ENCODE results near the gene SPDYE3.
"Not testable (repeated sequence)": the region's sequence is repeated elsewhere in the genome, so short reads cannot be mapped to it uniquely, and the experiment has no call there.

Gene SPDYE3

DNA sequence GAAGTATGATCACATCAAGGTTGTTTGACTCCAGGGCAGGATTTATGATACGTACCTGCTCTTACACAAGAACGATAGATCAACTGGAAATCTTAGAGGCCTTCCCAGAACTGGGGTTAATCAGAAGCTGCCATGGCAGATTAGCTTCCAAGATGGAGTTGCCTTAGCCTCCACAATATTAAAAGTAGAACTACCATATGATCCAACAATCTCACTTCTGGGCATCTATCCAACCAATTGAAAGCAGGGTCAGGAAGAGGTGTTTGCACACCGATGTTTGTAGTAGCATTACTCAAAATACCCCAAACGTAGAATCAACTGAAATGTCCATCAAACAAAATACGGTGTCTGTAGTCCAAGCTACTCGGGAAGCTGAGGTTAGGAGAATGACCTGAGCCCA lies 57.0 kb downstream of the SPDYE3 start:
- FAIRE-seq: no peak
- DNase-seq (ENCODE audit: insufficient read length, low spot score): no peak
- TF ChIP-seq PAX5 (IDR thresholded peaks at IDR 0.05; ENCODE audit: insufficient read depth, low read length, severe bottlenecking) (no peak), TAF1 (IDR thresholded peaks at IDR 0.05; ENCODE audit: low read depth, low read length) (no peak), SPI1 (IDR thresholded peaks at IDR 0.05; ENCODE audit: low read depth, low read length) (no peak), POLR2A (IDR thresholded peaks at IDR 0.05; ENCODE audit: low read depth, low read length) (no peak), POU2F2 (IDR thresholded peaks at IDR 0.05; ENCODE audit: low read depth, low read length) (no peak), POLR2AphosphoS5 (IDR thresholded peaks at IDR 0.05; ENCODE audit: low read depth, low read length) (no peak)

DNA sequence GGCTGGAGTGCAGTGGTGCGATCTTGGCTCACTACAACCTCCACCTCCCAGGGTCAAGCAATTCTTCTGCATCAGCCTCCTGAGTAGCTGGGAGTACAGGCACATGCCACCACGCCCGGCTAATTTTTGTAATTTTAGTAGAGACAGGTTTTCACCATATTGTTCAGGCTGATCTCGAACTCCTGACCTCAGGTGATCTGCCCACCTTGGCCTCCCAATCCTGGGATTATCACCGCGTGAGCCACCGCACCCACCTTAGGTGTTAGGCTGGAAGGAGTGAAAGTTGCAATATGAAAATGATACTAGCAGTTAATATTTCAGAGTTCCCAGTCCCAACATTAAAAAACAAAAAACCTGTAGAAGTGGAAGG lies 58.5 kb downstream of the SPDYE3 start:
- not testable (repeated sequence) for DNase-seq (ENCODE audit: insufficient read length, low spot score); FAIRE-seq

DNA sequence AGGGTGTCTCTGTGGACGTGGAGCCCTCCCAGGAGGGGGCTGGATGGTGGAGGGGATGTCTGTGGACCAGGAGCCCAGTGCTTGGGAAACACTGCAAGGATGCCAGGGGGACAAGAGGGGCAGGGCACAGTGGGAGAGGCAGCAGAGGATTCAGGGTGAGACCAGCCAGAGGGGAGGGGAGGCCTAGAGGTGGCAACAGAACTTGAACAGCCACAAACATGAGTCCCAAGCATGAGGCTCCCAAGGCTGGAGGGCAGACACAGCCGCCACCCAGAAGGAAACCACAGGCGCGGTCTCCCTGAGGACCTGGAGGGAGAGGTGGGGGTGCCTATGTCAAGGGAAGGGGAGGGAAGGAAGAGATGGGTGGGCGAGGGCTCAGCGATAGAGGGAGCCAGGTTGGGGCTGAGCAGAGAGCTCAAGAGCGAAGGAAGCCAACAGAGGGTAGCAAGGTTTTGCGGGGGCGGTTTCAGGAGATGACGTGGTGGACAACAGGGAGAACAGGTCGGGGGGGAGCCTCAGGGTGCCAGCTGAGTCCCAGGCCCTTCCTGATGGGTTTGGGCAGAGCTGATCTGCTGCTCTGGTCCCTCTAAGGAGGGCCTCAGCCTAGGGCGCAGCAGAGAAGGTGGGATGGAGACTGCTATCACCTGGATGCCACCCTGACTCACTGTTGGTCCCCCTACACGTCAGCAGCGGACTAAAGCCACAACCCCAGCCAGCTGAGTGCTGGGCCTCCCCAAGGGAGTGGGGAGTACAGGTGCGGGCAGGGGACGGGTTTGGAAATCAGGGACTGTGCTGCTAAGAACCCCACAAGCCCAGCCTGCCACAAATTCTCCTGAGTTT lies 59.1 kb downstream of the SPDYE3 start:
- FAIRE-seq (peak; percentile 74), DNase-seq (ENCODE audit: insufficient read length, low spot score) (no peak)
- TF ChIP-seq POLR2A (IDR thresholded peaks at IDR 0.05; ENCODE audit: low read depth, low read length) (peak; percentile 52), PAX5 (IDR thresholded peaks at IDR 0.05; ENCODE audit: insufficient read depth, low read length, severe bottlenecking) (no peak), TAF1 (IDR thresholded peaks at IDR 0.05; ENCODE audit: low read depth, low read length) (no peak), POLR2AphosphoS5 (IDR thresholded peaks at IDR 0.05; ENCODE audit: low read depth, low read length) (peak; percentile 76), SPI1 (IDR thresholded peaks at IDR 0.05; ENCODE audit: low read depth, low read length) (no peak), POU2F2 (IDR thresholded peaks at IDR 0.05; ENCODE audit: low read depth, low read length) (peak; percentile 61; the same call in 1 of the 2 replicates)

DNA sequence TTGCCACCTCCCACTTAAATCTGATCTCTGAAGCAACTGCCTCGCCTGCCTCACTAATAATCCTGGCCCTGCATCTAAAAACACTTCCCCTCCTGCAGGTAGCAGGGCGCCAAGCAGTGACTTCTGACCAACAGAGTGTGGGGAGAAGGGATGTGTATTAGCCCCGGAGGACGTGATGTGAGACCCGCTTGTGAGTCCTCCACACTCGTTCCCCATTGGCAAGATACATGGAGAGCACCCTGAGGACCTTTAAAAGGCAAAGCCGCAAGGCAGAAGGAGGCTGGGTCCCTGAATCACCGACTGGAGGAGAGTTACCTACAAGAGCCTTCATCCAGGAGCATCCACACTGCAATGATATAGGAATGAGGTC lies 59.7 kb downstream of the SPDYE3 start:
- DNase-seq (ENCODE audit: insufficient read length, low spot score): no peak
- no peak for FAIRE-seq
- TF ChIP-seq PAX5 (IDR thresholded peaks at IDR 0.05; ENCODE audit: insufficient read depth, low read length, severe bottlenecking) (no peak), SPI1 (IDR thresholded peaks at IDR 0.05; ENCODE audit: low read depth, low read length) (0 out of 2 replicates have a peak, but pooled peaks have one; percentile 18), POLR2AphosphoS5 (IDR thresholded peaks at IDR 0.05; ENCODE audit: low read depth, low read length) (no peak), POU2F2 (IDR thresholded peaks at IDR 0.05; ENCODE audit: low read depth, low read length) (no peak)

DNA sequence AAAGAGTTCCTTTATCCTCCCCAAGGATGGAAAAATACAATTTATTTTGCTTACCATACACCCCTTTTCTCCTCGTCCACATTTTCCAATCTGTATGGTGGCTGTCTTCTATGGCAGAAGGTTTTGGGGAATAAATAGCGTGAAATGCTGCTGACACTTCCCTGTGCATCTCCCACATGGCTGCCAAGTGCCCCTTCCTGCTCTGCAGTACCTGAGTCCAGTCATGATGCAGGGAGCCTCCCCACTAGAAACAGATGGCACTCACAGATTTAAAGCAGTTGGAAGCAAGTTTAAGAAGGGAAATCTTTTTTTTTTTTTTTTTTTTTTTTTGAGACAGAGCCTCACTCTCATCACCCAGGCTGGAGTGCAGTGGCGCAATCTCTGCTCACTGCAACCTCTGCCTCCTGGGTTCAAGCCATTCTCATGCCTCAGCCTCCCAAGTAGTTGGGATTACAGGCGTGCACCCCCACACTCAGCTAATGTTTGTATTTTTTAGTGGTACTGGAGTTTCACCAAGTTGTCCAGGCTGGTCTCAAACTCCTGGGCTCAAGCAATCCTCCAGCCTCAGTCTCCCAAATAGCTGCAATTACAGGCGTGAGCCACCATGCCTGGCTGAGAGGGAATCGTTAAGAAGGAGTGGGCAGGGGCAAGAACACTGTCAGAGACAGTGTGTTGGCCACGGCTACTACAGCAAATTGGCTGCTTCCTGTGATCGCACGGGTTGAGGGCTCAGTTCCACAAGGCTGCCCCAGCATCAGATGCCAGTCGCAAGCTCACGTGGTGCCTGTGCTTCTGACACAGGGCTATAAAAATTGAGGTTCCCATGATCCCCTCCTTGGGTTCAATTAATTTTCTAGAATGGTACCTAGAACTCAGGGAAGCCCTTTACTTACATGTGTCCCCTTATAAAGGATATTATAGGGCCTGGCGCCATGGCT lies 60.4 kb downstream of the SPDYE3 start:
- FAIRE-seq (peak; percentile 20), DNase-seq (ENCODE audit: insufficient read length, low spot score) (no peak)
- TF ChIP-seq POU2F2 (IDR thresholded peaks at IDR 0.05; ENCODE audit: low read depth, low read length) (no peak), POLR2A (IDR thresholded peaks at IDR 0.05; ENCODE audit: low read depth, low read length) (no peak), SPI1 (IDR thresholded peaks at IDR 0.05; ENCODE audit: low read depth, low read length) (no peak), PAX5 (IDR thresholded peaks at IDR 0.05; ENCODE audit: insufficient read depth, low read length, severe bottlenecking) (no peak), TAF1 (IDR thresholded peaks at IDR 0.05; ENCODE audit: low read depth, low read length) (no peak), POLR2AphosphoS5 (IDR thresholded peaks at IDR 0.05; ENCODE audit: low read depth, low read length) (no peak)

DNA sequence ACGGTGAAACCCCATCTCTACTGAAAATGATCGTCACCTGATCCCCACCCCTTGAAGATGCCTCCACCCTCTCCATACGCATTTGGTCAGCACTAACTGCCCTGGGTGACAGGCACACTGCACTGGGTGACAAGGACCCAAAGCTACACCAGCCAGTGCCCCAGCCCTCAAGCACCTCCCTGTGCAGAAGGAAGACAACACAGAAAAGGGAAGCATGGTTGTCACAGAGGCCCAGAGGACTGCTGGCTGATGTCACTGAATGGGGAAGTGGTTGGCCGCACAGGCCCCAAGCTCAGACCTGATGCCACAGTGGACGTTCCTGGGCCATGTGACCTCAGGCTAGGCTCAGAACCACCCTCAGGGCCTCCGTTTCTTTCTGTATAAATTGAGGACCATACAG lies 61.6 kb downstream of the SPDYE3 start:
- peak; percentile 83 for FAIRE-seq

DNA sequence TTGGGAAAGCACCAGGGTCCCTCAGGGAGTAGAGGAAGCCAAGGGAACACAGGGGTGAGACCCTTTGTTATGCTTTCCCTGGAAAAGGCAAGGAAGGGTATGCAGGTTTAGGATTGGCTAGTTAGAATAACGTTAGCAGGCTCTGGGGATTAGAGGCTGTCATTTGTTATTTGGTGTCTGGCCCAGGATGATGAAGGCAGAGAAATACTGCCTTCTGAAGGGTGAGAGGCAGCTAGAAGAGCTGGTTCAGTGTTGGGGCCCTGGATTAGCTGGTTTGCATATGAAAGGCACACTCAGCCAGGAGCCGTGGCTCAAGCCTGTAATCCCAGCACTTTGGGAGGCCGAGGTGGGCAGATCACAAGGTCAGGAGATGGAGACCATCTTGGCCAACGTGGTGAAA lies 62.8 kb downstream of the SPDYE3 start:
- FAIRE-seq (no peak), DNase-seq (ENCODE audit: insufficient read length, low spot score) (no peak)
- TF ChIP-seq SPI1 (IDR thresholded peaks at IDR 0.05; ENCODE audit: low read depth, low read length): no peak
- TF ChIP-seq PAX5 (IDR thresholded peaks at IDR 0.05; ENCODE audit: insufficient read depth, low read length, severe bottlenecking): no peak
- no peak for TF ChIP-seq TAF1 (IDR thresholded peaks at IDR 0.05; ENCODE audit: low read depth, low read length)
- no peak for TF ChIP-seq POLR2AphosphoS5 (IDR thresholded peaks at IDR 0.05; ENCODE audit: low read depth, low read length)

More for the DNA sequence above, 61.6 kb downstream of the SPDYE3 start:
- TF ChIP-seq TAF1 (IDR thresholded peaks at IDR 0.05; ENCODE audit: low read depth, low read length): no peak
- TF ChIP-seq PAX5 (IDR thresholded peaks at IDR 0.05; ENCODE audit: insufficient read depth, low read length, severe bottlenecking): no peak
- TF ChIP-seq SPI1 (IDR thresholded peaks at IDR 0.05; ENCODE audit: low read depth, low read length): peak; percentile 97
- peak; percentile 71 for TF ChIP-seq POLR2AphosphoS5 (IDR thresholded peaks at IDR 0.05; ENCODE audit: low read depth, low read length)
- 0 out of 2 replicates have a peak, but pooled peaks have one; percentile 15 for TF ChIP-seq POU2F2 (IDR thresholded peaks at IDR 0.05; ENCODE audit: low read depth, low read length)
- peak; percentile 47; the same call in 1 of the 2 replicates for TF ChIP-seq POLR2A (IDR thresholded peaks at IDR 0.05; ENCODE audit: low read depth, low read length)
- peak; percentile 42 for DNase-seq (ENCODE audit: insufficient read length, low spot score)

DNA sequence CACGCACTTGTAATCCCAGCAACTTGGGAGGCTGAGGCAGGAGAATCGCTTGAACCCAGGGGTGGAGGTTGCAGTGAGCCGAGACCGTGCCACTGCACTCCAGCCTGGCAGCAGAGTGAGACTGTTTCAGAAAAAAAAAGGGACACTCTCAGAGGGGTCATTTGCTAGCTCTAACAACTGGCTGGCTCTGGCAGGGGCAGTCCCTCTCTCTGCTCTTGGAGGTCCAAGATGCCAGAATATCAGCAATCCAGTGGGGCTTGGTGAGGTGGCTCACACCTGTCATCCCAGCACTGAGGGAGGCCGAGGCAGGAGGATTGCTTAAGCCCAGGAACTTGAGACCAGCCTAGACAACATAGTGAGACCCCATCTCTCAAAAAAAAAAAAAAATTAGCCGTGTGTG lies 63.2 kb downstream of the SPDYE3 start:
- FAIRE-seq (no peak), DNase-seq (ENCODE audit: insufficient read length, low spot score) (no peak)
- TF ChIP-seq TAF1 (IDR thresholded peaks at IDR 0.05; ENCODE audit: low read depth, low read length): no peak
- TF ChIP-seq POLR2A (IDR thresholded peaks at IDR 0.05; ENCODE audit: low read depth, low read length): no peak
- no peak for TF ChIP-seq SPI1 (IDR thresholded peaks at IDR 0.05; ENCODE audit: low read depth, low read length)
- TF ChIP-seq POU2F2 (IDR thresholded peaks at IDR 0.05; ENCODE audit: low read depth, low read length): no peak
- no peak for TF ChIP-seq POLR2AphosphoS5 (IDR thresholded peaks at IDR 0.05; ENCODE audit: low read depth, low read length)
- no peak for TF ChIP-seq PAX5 (IDR thresholded peaks at IDR 0.05; ENCODE audit: insufficient read depth, low read length, severe bottlenecking)

DNA sequence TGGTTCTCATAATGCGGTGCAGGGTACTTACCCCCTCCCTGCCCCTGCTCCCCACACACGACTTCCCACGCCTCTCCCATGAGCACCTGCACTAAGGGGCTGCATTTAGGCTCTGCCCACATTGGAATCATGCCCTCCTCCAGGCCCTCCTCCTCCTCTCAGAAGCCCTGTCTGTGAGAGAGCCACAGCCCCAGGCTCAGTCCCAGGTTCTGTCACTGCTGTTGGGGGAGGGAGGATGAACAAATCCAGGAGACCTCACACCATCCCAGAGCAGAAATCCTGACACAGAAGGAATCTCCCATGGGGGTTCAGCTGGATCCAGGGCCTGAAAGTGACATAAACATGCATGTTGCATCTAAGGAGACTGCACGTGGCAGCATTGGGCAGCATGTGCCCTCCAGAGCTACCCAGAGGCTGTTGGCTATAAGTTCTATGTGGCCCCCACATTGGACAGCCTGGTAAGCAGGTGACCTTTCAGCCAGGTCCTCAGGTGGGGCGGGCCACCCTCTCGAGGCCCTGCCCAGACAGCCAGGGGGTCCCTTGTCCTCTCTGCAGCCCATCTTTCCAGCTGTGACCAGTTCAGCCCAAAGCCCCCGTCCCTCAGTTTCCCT lies 64.2 kb downstream of the SPDYE3 start:
- FAIRE-seq (no peak), DNase-seq (ENCODE audit: insufficient read length, low spot score) (no peak)
- TF ChIP-seq SPI1 (IDR thresholded peaks at IDR 0.05; ENCODE audit: low read depth, low read length) (no peak), POLR2A (IDR thresholded peaks at IDR 0.05; ENCODE audit: low read depth, low read length) (0 out of 2 replicates have a peak, but pooled peaks have one; percentile 10)

Data from GM12891 (cell line).